OCI-LY3 (cell line): ENCODE results near the gene ELFN2.

Experiments used
- H2AFZ ChIP-seq: fragments of 200-600, 300-600 bp; shearing (Covaris generic); 2 replicates; pipeline ENCODE4 v1.6.0; 2014; ENCODE audit warnings: antibody characterized with exemption, low read depth, low read length
- H3K27ac ChIP-seq: fragments of 200-600, 300-600 bp; sonication (generic); 2 replicates; pipeline ENCODE4 v1.5.1; 2014; ENCODE audit warnings: mild to moderate bottlenecking, low read length, moderate library complexity, mixed read lengths
- H3K27me3 ChIP-seq: fragments of 200-600, 300-600 bp; sonication (generic); 2 replicates; pipeline ENCODE4 v1.6.1; 2014; ENCODE audit warnings: low read depth, low read length, mixed read lengths
- H3K36me3 ChIP-seq: fragments of 200-600, 300-600 bp; sonication (generic); replicated peaks from 2 replicates; pipeline ENCODE3; 2014; ENCODE audit warnings: low read depth, low read length, mixed read lengths
- H3K4me1 ChIP-seq: fragments of 300-600, 200-600 bp; sonication (generic); 2 replicates; pipeline ENCODE4 v1.6.1; 2014; ENCODE audit warnings: low read length, mixed read lengths
- H3K4me2 ChIP-seq: fragments of 200-600, 300-600 bp; sonication (generic); 2 replicates; pipeline ENCODE4 v1.6.1; 2014; ENCODE audit warnings: low read length, mixed read lengths
- H3K4me3 ChIP-seq: fragments of 300-600, 200-600 bp; sonication (generic); 2 replicates; pipeline ENCODE4 v1.5.1; 2014; ENCODE audit warnings: antibody characterized with exemption, mild to moderate bottlenecking, low read length, moderate library complexity
- H3K79me2 ChIP-seq: fragments of 300-600, 200-600 bp; shearing (Covaris generic); 2 replicates; pipeline ENCODE4 v1.6.1; 2014; ENCODE audit warnings: mild to moderate bottlenecking, low read length, mixed read lengths
- H3K9ac ChIP-seq: fragments of 300-600, 200-600 bp; shearing (Covaris generic); 2 replicates; pipeline ENCODE4 v1.6.0; 2014; ENCODE audit warnings: mild to moderate bottlenecking, low read length, moderate library complexity
- H3K9me3 ChIP-seq: fragments of 200-600, 300-600 bp; shearing (Covaris generic); 2 replicates; pipeline ENCODE4 v1.6.1; 2014; ENCODE audit warnings: low read length, mixed read lengths; ENCODE audit not compliant: insufficient read depth
- H4K20me1 ChIP-seq: fragments of 200-600, 300-600 bp; sonication (generic); 2 replicates; pipeline ENCODE4 v1.6.1; 2016; ENCODE audit warnings: low read length, mixed read lengths; ENCODE audit not compliant: insufficient read depth
- EZH2phosphoT487 ChIP-seq: fragments of 200-600 bp; shearing (Covaris generic); IDR thresholded peaks from 2 replicates; pipeline ENCODE4 v1.6.1; 2018; ENCODE audit warnings: antibody characterized with exemption, mixed run types, low read depth
- TF ChIP-seq, protein P1 (sequence below): fragments of 200-600, 300-600 bp; sonication (generic); IDR thresholded peaks from 2 replicates; pipeline ENCODE4 v1.5.1; 2014; ENCODE audit warnings: antibody characterized with exemption, low read length, low read depth

ELFN2 gene

DNA sequence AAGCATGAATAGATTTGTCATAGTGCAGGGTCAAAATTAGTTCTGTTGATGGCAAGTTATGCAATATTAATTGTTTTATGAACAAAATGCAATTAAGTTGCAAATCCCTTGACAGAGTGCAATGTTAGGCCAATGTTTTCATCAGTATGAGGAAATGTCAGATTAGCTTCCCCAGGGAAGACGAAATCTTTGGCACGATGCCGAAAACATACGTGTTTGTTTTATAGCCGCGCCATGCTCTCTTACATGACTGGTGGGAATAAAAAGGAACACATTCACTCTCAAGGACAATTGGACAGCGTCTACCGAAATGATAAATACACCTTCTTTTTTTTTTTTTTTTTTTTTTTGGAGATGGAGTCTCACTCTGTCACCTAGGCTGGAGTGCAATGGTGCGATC lies 31.9 kb upstream of the ELFN2 start:
- H3K4me3 ChIP-seq, result no peak overlapping the region
- TF ChIP-seq EZH2phosphoT487, result no peak
- TF ChIP-seq, protein P1, sequence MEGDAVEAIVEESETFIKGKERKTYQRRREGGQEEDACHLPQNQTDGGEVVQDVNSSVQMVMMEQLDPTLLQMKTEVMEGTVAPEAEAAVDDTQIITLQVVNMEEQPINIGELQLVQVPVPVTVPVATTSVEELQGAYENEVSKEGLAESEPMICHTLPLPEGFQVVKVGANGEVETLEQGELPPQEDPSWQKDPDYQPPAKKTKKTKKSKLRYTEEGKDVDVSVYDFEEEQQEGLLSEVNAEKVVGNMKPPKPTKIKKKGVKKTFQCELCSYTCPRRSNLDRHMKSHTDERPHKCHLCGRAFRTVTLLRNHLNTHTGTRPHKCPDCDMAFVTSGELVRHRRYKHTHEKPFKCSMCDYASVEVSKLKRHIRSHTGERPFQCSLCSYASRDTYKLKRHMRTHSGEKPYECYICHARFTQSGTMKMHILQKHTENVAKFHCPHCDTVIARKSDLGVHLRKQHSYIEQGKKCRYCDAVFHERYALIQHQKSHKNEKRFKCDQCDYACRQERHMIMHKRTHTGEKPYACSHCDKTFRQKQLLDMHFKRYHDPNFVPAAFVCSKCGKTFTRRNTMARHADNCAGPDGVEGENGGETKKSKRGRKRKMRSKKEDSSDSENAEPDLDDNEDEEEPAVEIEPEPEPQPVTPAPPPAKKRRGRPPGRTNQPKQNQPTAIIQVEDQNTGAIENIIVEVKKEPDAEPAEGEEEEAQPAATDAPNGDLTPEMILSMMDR, result no peak
- H4K20me1 ChIP-seq, result peaks cover 6% of the 10 kb centered on the region; the same call in 1 of the 2 replicates
- H3K79me2 ChIP-seq, result no peaks in the 10 kb centered on the region
- peaks cover 4% of the 10 kb centered on the region for H3K4me1 ChIP-seq
- no peak overlapping the region for H3K4me2 ChIP-seq
- no peak overlapping the region for H3K27ac ChIP-seq
- H3K36me3 ChIP-seq, result no peaks in the 10 kb centered on the region
- H3K9me3 ChIP-seq, result no peaks in the 10 kb centered on the region
- no peak overlapping the region for H2AFZ ChIP-seq
- H3K27me3 ChIP-seq, result no peaks in the 10 kb centered on the region
- H3K9ac ChIP-seq, result no peak overlapping the region

DNA sequence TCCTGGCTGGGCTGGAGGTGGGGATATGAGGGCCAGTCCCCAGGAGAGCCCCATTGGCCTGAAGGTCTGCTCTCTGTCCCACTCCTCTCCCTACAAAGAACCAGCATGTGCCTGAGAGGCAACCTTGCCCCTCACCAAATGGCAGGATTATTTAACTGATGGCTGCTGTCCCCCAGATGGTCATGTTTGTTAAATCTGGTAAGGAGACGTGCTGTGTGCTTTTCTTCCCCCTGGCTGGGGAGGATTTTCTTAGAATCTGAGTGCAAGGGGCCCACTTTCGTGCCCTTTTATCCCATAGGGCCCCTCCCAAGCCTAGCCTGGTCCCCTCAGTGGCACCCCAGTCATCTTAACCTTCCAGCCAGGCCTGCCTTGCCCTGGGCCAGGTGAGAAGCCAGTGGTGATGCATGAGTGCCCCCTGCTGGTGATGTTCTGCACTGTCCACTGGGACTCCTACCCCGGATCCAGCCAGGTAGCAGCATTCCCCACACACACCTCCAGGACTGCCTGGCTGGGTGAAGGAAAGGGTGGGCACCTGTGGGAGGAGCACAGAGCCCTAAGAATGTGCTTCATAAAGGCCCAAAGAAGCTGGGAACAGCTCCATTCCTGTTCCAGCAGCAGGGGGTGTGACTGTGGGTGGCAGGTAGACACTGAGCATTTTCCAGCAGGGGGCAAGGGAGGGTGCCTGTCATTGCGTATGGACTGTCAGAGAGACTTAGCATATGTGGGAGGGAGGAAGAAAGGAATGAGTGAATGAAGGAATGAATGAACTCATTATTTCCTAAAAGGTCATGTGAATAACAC lies 30.0 kb upstream of the ELFN2 start:
- no peaks in the 10 kb centered on the region for H3K4me1 ChIP-seq
- H3K9me3 ChIP-seq, result no peaks in the 10 kb centered on the region
- H3K4me3 ChIP-seq, result no peak overlapping the region
- no peak overlapping the region for H3K9ac ChIP-seq
- H3K79me2 ChIP-seq, result no peaks in the 10 kb centered on the region
- no peaks in the 10 kb centered on the region for H3K27me3 ChIP-seq
- no peaks in the 10 kb centered on the region for H4K20me1 ChIP-seq
- no peaks in the 10 kb centered on the region for H3K36me3 ChIP-seq
- no peak overlapping the region for H3K4me2 ChIP-seq
- TF ChIP-seq, protein P1, result peak; percentile 97
- no peak for TF ChIP-seq EZH2phosphoT487
- no peak overlapping the region for H2AFZ ChIP-seq
- H3K27ac ChIP-seq, result no peak overlapping the region

DNA sequence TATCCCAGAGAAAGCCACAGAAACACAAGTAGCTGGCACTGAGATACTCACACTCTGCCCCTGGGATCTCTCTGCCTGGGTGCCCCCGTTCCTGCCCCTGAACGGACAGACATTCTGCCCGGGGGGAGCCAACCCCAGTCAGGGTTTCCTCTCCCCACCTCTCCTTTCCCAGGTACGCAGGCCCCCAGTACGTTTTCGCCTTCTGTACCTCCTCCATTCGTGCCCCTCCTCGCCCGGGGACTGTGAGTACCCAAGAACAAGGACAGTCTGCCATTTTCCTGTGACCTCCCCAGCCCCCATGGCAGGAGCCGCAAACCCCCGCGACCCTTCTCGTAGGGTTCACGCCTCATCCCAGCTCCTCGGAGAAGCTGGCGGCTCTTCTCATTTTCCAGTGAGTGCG lies 29.1 kb upstream of the ELFN2 start:
- no peak overlapping the region for H2AFZ ChIP-seq
- TF ChIP-seq, protein P1, result no peak
- TF ChIP-seq EZH2phosphoT487, result no peak
- H4K20me1 ChIP-seq, result no peaks in the 10 kb centered on the region
- H3K27me3 ChIP-seq, result no peaks in the 10 kb centered on the region
- no peaks in the 10 kb centered on the region for H3K36me3 ChIP-seq
- no peaks in the 10 kb centered on the region for H3K9me3 ChIP-seq
- H3K9ac ChIP-seq, result no peak overlapping the region
- H3K4me3 ChIP-seq, result no peak overlapping the region
- no peak overlapping the region for H3K4me2 ChIP-seq
- H3K4me1 ChIP-seq, result no peaks in the 10 kb centered on the region
- no peak overlapping the region for H3K27ac ChIP-seq
- H3K79me2 ChIP-seq, result no peaks in the 10 kb centered on the region

DNA sequence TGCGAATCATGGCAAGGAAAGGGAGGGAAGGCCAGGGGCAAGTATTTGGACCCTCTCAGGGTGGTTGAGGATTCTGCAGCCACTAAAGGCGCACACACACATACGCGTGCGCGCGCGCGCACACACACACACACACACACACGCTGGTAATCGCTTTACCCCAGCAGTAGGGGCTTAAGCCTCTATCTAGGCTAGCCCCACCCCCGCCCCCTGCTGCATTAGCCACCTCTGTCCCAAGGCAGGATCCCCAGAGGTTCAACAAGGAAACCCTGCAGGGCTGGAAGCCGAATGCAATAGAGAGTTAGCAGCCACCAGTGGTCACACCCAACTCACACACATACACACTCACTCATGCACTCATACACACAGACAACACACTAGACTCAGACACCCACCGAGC lies 28.6 kb upstream of the ELFN2 start:
- Histone ChIP-seq H2AFZ (no peak overlapping the region), H3K9ac (no peak overlapping the region), H3K27ac (no peak overlapping the region)

More for the DNA sequence above, 28.6 kb upstream of the ELFN2 start:
- no peaks in the 10 kb centered on the region for H3K79me2 ChIP-seq
- H3K4me3 ChIP-seq, result no peak overlapping the region
- no peak for TF ChIP-seq EZH2phosphoT487
- TF ChIP-seq, protein P1, result no peak
- no peaks in the 10 kb centered on the region for H3K4me1 ChIP-seq
- H3K36me3 ChIP-seq, result no peaks in the 10 kb centered on the region
- H3K9me3 ChIP-seq, result no peaks in the 10 kb centered on the region
- H4K20me1 ChIP-seq, result no peaks in the 10 kb centered on the region
- H3K4me2 ChIP-seq, result no peak overlapping the region
- no peaks in the 10 kb centered on the region for H3K27me3 ChIP-seq
